ENCODE measurements around the gene VPS13D.

The VPS13D gene

GRCh38 chr1:12546771-12547585 lies 317.1 kb downstream of the VPS13D start:
- H3K4me3 ChIP-seq (ENCODE audit: low read length) = no peak overlapping the region
- peaks cover 7% of the 10 kb centered on the region; the same call in 1 of the 2 replicates for H3K27me3 ChIP-seq (replicated peaks; ENCODE audit: insufficient read depth, low read length)
- H3K4me1 ChIP-seq (ENCODE audit: low read length) = no peaks in the 10 kb centered on the region
- H4K20me1 ChIP-seq (ENCODE audit: insufficient read depth, low read length) = no peaks in the 10 kb centered on the region
- no peak overlapping the region for H3K27ac ChIP-seq (ENCODE audit: low read length)
- no peak overlapping the region for H3K4me2 ChIP-seq (ENCODE audit: low read depth, low read length)
- H3F3A ChIP-seq (ENCODE audit: insufficient read depth, low read length) = no peaks in the 10 kb centered on the region
- H3K9me3 ChIP-seq (replicated peaks; ENCODE audit: insufficient read depth, low read length) = no peaks in the 10 kb centered on the region
- H3K9me2 ChIP-seq (replicated peaks; ENCODE audit: insufficient read depth, low read length) = no peaks in the 10 kb centered on the region
- no peak for DNase-seq
- TF ChIP-seq EZH2phosphoT487 (IDR thresholded peaks at IDR 0.05; ENCODE audit: low read length) (no peak), CTCF (IDR thresholded peaks at IDR 0.05; ENCODE audit: low read length) (no peak)
- H3K9ac ChIP-seq (ENCODE audit: low read length) = no peak overlapping the region
- no peaks in the 10 kb centered on the region for H3K36me3 ChIP-seq (replicated peaks; ENCODE audit: insufficient read depth, low read length)
- no peaks in the 10 kb centered on the region for H3K79me2 ChIP-seq (ENCODE audit: low read length)
- H2AFZ ChIP-seq (ENCODE audit: low read length) = no peak overlapping the region

- H3K4me1 ChIP-seq (ENCODE audit: low read length) = no peaks in the 10 kb centered on the region
- no peaks in the 10 kb centered on the region for H3F3A ChIP-seq (ENCODE audit: insufficient read depth, low read length)
- H3K27me3 ChIP-seq (replicated peaks; ENCODE audit: insufficient read depth, low read length) = peaks cover 7% of the 10 kb centered on the region; the same call in 1 of the 2 replicates
- no peaks in the 10 kb centered on the region for H4K20me1 ChIP-seq (ENCODE audit: insufficient read depth, low read length)
- no peaks in the 10 kb centered on the region for H3K9me3 ChIP-seq (replicated peaks; ENCODE audit: insufficient read depth, low read length)
- no peaks in the 10 kb centered on the region for H3K79me2 ChIP-seq (ENCODE audit: low read length)
- DNase-seq = no peak
- no peaks in the 10 kb centered on the region for H3K36me3 ChIP-seq (replicated peaks; ENCODE audit: insufficient read depth, low read length)
- no peak overlapping the region for H2AFZ ChIP-seq (ENCODE audit: low read length)
- no peaks in the 10 kb centered on the region for H3K9me2 ChIP-seq (replicated peaks; ENCODE audit: insufficient read depth, low read length)
- no peak overlapping the region for H3K4me2 ChIP-seq (ENCODE audit: low read depth, low read length)
- TF ChIP-seq EZH2 (optimal IDR thresholded peaks at IDR 0.05; ENCODE audit: low read depth, low read length) = no peak
- TF ChIP-seq CTCF (IDR thresholded peaks at IDR 0.05; ENCODE audit: low read length) = no peak
- no peak for TF ChIP-seq EZH2phosphoT487 (IDR thresholded peaks at IDR 0.05; ENCODE audit: low read length)
- no peak overlapping the region for H3K4me3 ChIP-seq (ENCODE audit: low read length)
- no peak overlapping the region for H3K27ac ChIP-seq (ENCODE audit: low read length)
- H3K9ac ChIP-seq (ENCODE audit: low read length) = no peak overlapping the region
Measured at GRCh38 chr1:12547586-12548225, 317.9 kb downstream of the VPS13D start.

- no peaks in the 10 kb centered on the region for H3F3A ChIP-seq (ENCODE audit: insufficient read depth, low read length)
- peaks cover 7% of the 10 kb centered on the region; the same call in 1 of the 2 replicates for H3K27me3 ChIP-seq (replicated peaks; ENCODE audit: insufficient read depth, low read length)
- no peak for DNase-seq
- H3K27ac ChIP-seq (ENCODE audit: low read length) = no peak overlapping the region
- no peak overlapping the region for H3K4me3 ChIP-seq (ENCODE audit: low read length)
- no peak overlapping the region for H3K9ac ChIP-seq (ENCODE audit: low read length)
- H3K9me2 ChIP-seq (replicated peaks; ENCODE audit: insufficient read depth, low read length) = no peaks in the 10 kb centered on the region
- H3K79me2 ChIP-seq (ENCODE audit: low read length) = no peaks in the 10 kb centered on the region
- H3K4me1 ChIP-seq (ENCODE audit: low read length) = no peaks in the 10 kb centered on the region
- no peak overlapping the region for H3K4me2 ChIP-seq (ENCODE audit: low read depth, low read length)
- no peak for TF ChIP-seq EZH2 (optimal IDR thresholded peaks at IDR 0.05; ENCODE audit: low read depth, low read length)
- no peak for TF ChIP-seq EZH2phosphoT487 (IDR thresholded peaks at IDR 0.05; ENCODE audit: low read length)
- TF ChIP-seq CTCF (IDR thresholded peaks at IDR 0.05; ENCODE audit: low read length) = no peak
- H4K20me1 ChIP-seq (ENCODE audit: insufficient read depth, low read length) = no peaks in the 10 kb centered on the region
- no peak overlapping the region for H2AFZ ChIP-seq (ENCODE audit: low read length)
- H3K36me3 ChIP-seq (replicated peaks; ENCODE audit: insufficient read depth, low read length) = no peaks in the 10 kb centered on the region
- no peaks in the 10 kb centered on the region for H3K9me3 ChIP-seq (replicated peaks; ENCODE audit: insufficient read depth, low read length)
Measured at GRCh38 chr1:12548279-12548972, 318.6 kb downstream of the VPS13D start.
